Kidney epithelial cell (primary cell): Measurements from ENCODE around the gene ICE2. TPM values are rescaled to one million over a fixed set of nuclear protein-coding genes. Genes with fewer than 3 reads are reported as not detected.
A peak's percentile ranks its signal among the peaks of the same experiment; 100 is the strongest.

ENCODE experiments used
- DNase-seq: peaks from one replicate; pipeline ENCODE4 v3.0.0-alpha.2; 2010; ENCODE audit warnings: low read depth
- H3K27me3 ChIP-seq: 2 replicates; pipeline ENCODE4 v1.6.0; 2011; ENCODE audit warnings: low read length; ENCODE audit not compliant: control insufficient read depth, insufficient read depth
- H3K36me3 ChIP-seq: 2 replicates; pipeline ENCODE4 v1.5.1; 2011; ENCODE audit warnings: low read length; ENCODE audit not compliant: control insufficient read depth, insufficient read depth
- H3K4me3 ChIP-seq: 2 replicates; pipeline ENCODE4 v1.5.1; 2011; ENCODE audit warnings: low read depth, mild to moderate bottlenecking, control low read depth, low read length
- total RNA-seq: library from RNA; depleted of rRNA; stranded (reverse); fragments of >200 nt; gene quantifications from 2 replicates; pipeline ENCODE4 v1.2.3, GENCODE V29; 2015
- TF ChIP-seq, protein P1 (sequence below): IDR thresholded peaks from 2 replicates; pipeline ENCODE4 v1.5.1; 2011; ENCODE audit warnings: mild to moderate bottlenecking, moderate library complexity, low read length, control low read depth, inconsistent platforms; ENCODE audit not compliant: insufficient read depth, poor library complexity, severe bottlenecking

The ICE2 gene
- total RNA-seq, 1 donor from 2014 or later, result 34.8 TPM

DNA sequence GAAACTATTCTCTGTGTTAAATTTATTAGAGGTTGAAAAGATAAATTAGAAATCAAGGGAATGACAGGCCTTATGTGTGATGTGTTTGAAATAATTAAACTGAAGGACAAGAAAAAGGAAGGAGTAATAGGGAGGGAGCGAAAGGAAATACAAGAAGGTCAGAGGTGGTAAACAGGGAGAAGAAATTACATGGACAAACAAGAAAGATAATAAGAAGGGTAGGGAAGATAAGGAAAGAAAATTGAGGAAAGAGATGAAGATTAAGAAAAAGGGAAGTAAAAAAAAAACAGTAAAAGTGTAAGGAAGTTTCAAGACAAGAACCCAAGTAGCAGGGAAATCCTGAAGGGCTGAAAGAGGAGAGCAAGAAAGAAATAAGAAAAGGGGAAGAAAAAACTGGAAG, 54.9 kb downstream of the ICE2 start:
- Histone ChIP-seq H3K36me3 (no peaks in the 10 kb centered on the region), H3K27me3 (no peaks in the 10 kb centered on the region), H3K4me3 (no peak overlapping the region)
- TF ChIP-seq, protein P1, sequence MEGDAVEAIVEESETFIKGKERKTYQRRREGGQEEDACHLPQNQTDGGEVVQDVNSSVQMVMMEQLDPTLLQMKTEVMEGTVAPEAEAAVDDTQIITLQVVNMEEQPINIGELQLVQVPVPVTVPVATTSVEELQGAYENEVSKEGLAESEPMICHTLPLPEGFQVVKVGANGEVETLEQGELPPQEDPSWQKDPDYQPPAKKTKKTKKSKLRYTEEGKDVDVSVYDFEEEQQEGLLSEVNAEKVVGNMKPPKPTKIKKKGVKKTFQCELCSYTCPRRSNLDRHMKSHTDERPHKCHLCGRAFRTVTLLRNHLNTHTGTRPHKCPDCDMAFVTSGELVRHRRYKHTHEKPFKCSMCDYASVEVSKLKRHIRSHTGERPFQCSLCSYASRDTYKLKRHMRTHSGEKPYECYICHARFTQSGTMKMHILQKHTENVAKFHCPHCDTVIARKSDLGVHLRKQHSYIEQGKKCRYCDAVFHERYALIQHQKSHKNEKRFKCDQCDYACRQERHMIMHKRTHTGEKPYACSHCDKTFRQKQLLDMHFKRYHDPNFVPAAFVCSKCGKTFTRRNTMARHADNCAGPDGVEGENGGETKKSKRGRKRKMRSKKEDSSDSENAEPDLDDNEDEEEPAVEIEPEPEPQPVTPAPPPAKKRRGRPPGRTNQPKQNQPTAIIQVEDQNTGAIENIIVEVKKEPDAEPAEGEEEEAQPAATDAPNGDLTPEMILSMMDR, result no peak
- DNase-seq, result no peak

DNA sequence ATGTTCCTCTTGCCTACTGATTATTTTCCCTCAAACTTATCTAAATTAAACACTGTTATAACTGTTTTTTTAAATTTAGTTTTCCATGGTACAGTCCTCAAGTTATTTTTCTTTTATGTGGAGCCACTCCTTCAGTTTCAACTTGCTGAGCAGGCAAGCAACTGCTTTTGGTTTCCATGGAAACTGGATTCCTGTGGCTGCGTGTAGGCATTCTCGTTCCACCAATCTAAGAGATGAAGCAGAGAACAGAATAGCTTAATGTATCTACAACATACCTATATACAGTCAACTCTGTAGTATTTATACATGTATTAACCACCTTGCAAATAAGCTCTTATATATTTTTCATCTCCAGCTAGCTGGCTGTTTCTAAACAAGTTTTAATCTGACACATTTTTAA, 55.4 kb downstream of the ICE2 start:
- TF ChIP-seq, protein P1, result no peak
- no peaks in the 10 kb centered on the region for H3K36me3 ChIP-seq
- no peaks in the 10 kb centered on the region for H3K27me3 ChIP-seq
- H3K4me3 ChIP-seq, result no peak overlapping the region
- DNase-seq, result peak; percentile 90

DNA sequence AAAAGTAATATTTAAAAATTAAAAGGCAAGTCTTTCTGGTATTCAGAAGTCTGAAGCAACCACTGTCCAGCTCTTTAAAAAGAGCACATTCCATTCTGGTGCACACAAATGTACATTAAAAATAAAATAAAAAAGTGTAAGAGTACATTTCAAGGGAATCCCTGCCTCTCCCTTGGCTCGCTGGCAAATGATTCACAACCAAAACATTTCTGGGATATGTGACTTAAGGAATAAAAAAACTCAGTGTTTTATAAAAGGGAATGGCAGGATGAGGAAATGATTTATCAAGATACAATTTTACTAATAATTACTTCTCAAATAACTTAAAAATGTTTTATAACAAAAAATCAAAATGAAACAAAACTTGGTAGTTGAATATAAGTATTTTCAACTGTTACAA, 57.4 kb downstream of the ICE2 start:
- TF ChIP-seq, protein P1, result no peak
- no peaks in the 10 kb centered on the region for H3K36me3 ChIP-seq
- H3K4me3 ChIP-seq, result no peak overlapping the region
- no peak for DNase-seq
- no peaks in the 10 kb centered on the region for H3K27me3 ChIP-seq

GRCh38 chr15:60420203-60420716, 58.7 kb downstream of the ICE2 start:
- no peak for DNase-seq
- Histone ChIP-seq H3K36me3 (no peaks in the 10 kb centered on the region), H3K4me3 (no peak overlapping the region), H3K27me3 (no peaks in the 10 kb centered on the region)
- TF ChIP-seq, protein P1, result no peak

- TF ChIP-seq, protein P1, result no peak
- H3K4me3 ChIP-seq, result no peak overlapping the region
- H3K36me3 ChIP-seq, result no peaks in the 10 kb centered on the region
- no peak for DNase-seq
- no peaks in the 10 kb centered on the region for H3K27me3 ChIP-seq
These were observed 59.2 kb downstream of the ICE2 start for GRCh38 chr15:60419753-60420152.

DNA sequence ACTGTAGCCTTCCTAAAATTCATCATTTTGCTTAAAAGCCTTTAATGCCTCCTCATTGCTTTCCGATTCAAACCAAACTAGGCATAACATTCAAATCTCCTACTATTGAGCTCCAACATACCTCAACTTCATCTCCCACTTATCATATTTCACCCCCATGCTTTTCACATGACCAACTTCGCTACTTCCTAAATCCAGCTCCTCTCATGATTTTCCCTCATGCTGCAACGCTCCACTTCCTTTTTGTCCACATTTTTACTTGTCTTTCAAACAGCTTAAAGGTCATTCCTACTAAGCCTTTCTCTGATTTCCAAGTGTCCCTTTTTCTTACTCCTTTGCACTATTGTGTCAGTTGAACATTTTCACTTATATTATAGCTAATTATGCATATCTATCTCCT, 60.8 kb downstream of the ICE2 start:
- TF ChIP-seq, protein P1, result no peak

More for the DNA sequence above, 60.8 kb downstream of the ICE2 start:
- Histone ChIP-seq H3K27me3 (no peaks in the 10 kb centered on the region), H3K36me3 (no peaks in the 10 kb centered on the region), H3K4me3 (no peak overlapping the region)
- no peak for DNase-seq
